ENCODE results near the gene TRH.

DNA sequence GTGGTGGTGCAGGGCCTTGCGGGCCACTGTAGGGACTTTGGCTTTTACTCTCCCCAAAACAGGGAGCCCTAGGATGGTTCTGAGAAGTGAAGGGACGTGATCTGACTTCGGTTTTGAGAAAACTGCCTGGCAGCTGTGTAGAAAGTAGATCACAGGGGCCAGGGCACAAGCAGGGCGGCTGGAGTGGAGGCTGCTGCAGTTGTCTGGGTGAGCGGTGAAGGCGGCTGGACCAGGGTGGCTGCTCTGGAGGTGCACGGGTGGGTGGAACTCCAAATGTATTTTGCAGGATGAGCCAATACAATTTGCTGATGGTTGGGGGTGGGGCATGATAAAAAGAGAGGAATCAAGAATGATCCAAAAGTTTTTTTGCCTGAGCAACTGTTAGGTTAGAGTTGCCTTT, 29.8 kb upstream of the TRH start:
- TF ChIP-seq, protein P1, sequence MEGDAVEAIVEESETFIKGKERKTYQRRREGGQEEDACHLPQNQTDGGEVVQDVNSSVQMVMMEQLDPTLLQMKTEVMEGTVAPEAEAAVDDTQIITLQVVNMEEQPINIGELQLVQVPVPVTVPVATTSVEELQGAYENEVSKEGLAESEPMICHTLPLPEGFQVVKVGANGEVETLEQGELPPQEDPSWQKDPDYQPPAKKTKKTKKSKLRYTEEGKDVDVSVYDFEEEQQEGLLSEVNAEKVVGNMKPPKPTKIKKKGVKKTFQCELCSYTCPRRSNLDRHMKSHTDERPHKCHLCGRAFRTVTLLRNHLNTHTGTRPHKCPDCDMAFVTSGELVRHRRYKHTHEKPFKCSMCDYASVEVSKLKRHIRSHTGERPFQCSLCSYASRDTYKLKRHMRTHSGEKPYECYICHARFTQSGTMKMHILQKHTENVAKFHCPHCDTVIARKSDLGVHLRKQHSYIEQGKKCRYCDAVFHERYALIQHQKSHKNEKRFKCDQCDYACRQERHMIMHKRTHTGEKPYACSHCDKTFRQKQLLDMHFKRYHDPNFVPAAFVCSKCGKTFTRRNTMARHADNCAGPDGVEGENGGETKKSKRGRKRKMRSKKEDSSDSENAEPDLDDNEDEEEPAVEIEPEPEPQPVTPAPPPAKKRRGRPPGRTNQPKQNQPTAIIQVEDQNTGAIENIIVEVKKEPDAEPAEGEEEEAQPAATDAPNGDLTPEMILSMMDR (IDR thresholded peaks at IDR 0.05), result no peak
- no peak for TF ChIP-seq POLR2A (IDR thresholded peaks at IDR 0.05)

Measured in Peyer's patch (tissue), 4 donors.